Common myeloid progenitor, CD34-positive (primary cell): ENCODE data around the gene PRKAG2.

Source experiments
- CTCF ChIA-PET: fragments of 350-600 bp; sonication (Branson Sonifier 250); formaldehyde crosslinking; loops from one replicate; lab custom pipeline; 2021; ENCODE audit warnings: antibody characterized with exemption; lab: Charles Lee
- POLR2A ChIA-PET: fragments of 350-600 bp; sonication (Branson Sonifier 250); formaldehyde crosslinking; loops from one replicate; lab custom pipeline; 2021; ENCODE audit warnings: antibody characterized with exemption; lab: Charles Lee
- DNase-seq, 3 donors: peaks; one replicate each; pipeline versions ENCODE4 v3.0.0 to v3.0.0-alpha.2; 2013
- H3K27ac ChIP-seq, 2 experiments: 1 replicate in 1 of 2; 2 replicates in 1 of 2; pipeline ENCODE4 v1.7.0; 2013; ENCODE audit warnings: inconsistent platforms in 2 of 2, low read length in 2 of 2, mild to moderate bottlenecking in 2 of 2, low read depth in 1 of 2, moderate library complexity in 1 of 2; ENCODE audit not compliant: severe bottlenecking in 2 of 2, insufficient read depth in 1 of 2, poor library complexity in 1 of 2
- H3K27me3 ChIP-seq, 5 experiments: replicated peaks in 2 of 5; 1 replicate in 3 of 5; 2 replicates in 2 of 5; pipeline versions ENCODE4 v1.6.1 to v1.7.0; 2013; ENCODE audit warnings: low read length in 4 of 5, mild to moderate bottlenecking in 2 of 5, moderate library complexity in 2 of 5, inconsistent platforms in 1 of 5; ENCODE audit not compliant: insufficient read depth in 5 of 5, control insufficient read depth in 4 of 5
- H3K36me3 ChIP-seq, 4 experiments: 1 replicate in 2 of 4; 2 replicates in 2 of 4; pipeline versions ENCODE4 v1.6.1 to v1.7.0; 2013; ENCODE audit warnings: low read length in 3 of 4, control low read depth in 1 of 4, mild to moderate bottlenecking in 1 of 4; ENCODE audit not compliant: control insufficient read depth in 4 of 4, insufficient read depth in 4 of 4
- H3K4me1 ChIP-seq, 4 experiments: 1 replicate in 3 of 4; 2 replicates in 1 of 4; pipeline versions ENCODE4 v1.6.1 to v1.7.1; 2013; ENCODE audit warnings: low read length in 3 of 4, mild to moderate bottlenecking in 3 of 4, control low read depth in 1 of 4, inconsistent platforms in 1 of 4, moderate library complexity in 1 of 4; ENCODE audit not compliant: control insufficient read depth in 4 of 4, insufficient read depth in 4 of 4; ENCODE audit errors: control extremely low read depth in 1 of 4
- H3K4me3 ChIP-seq, 7 experiments: 1 replicate in 4 of 7; 2 replicates in 3 of 7; pipeline versions ENCODE4 v1.5.1 to v1.7.0; 2013; ENCODE audit warnings: mild to moderate bottlenecking in 7 of 7, low read length in 6 of 7, moderate library complexity in 6 of 7, inconsistent platforms in 2 of 7, low read depth in 2 of 7, control low read depth in 1 of 7; ENCODE audit not compliant: insufficient read depth in 4 of 7, control insufficient read depth in 1 of 7; ENCODE audit errors: extremely low read depth in 1 of 7
- H3K9me3 ChIP-seq, 5 experiments: 1 replicate in 4 of 5; 2 replicates in 1 of 5; pipeline versions ENCODE4 v1.6.1 to v1.7.1; 2013; ENCODE audit warnings: low read length in 4 of 5, mild to moderate bottlenecking in 2 of 5, inconsistent platforms in 1 of 5, low read depth in 1 of 5, moderate library complexity in 1 of 5; ENCODE audit not compliant: control insufficient read depth in 4 of 5, insufficient read depth in 2 of 5; ENCODE audit errors: control extremely low read depth in 1 of 5
- WGBS: methylation state at CpG from one replicate; pipeline ENCODE4 v1.1.5; 2013; ENCODE audit not compliant: insufficient coverage; 5-methylcytosine and 5-hydroxymethylcytosine counted together

The PRKAG2 gene

GRCh38 chr7:151716323-151716722, 160.6 kb downstream of the PRKAG2 start:
- H3K4me1 ChIP-seq = no peaks in the 10 kb centered on the region
- no peak for DNase-seq
- H3K9me3 ChIP-seq = peaks cover 0 to 3% (median 0%) of the 10 kb centered on the region in 5 experiments
- no peaks in the 10 kb centered on the region for H3K27me3 ChIP-seq
- H3K36me3 ChIP-seq = peaks cover 0 to 5% (median 0%) of the 10 kb centered on the region in 4 experiments
- POLR2A ChIA-PET = no interaction called here
- no peak overlapping the region for H3K4me3 ChIP-seq
- H3K27ac ChIP-seq = no peak overlapping the region
- 98% methylated on average over 5 of the region's 5 CpGs for WGBS
- CTCF ChIA-PET = interaction anchor here (2.1 kb wide), 1 partner anchor 9 kb away, joined by 9 read pairs; no protein-coding TSS in a partner anchor

- CTCF ChIA-PET = interaction anchor here (2.1 kb wide), 1 partner anchor 9 kb away, joined by 9 read pairs; no protein-coding TSS in a partner anchor
- POLR2A ChIA-PET = no interaction called here
- no peaks in the 10 kb centered on the region for H3K27me3 ChIP-seq
Measured at GRCh38 chr7:151715666-151716315, 161.1 kb downstream of the PRKAG2 start.

GRCh38 chr7:151714201-151714600, 162.7 kb downstream of the PRKAG2 start:
- ChIA-PET CTCF (no interaction called here), POLR2A (no interaction called here)
- H3K9me3 ChIP-seq = peaks cover 0 to 7% (median 0%) of the 10 kb centered on the region in 5 experiments
- H3K27ac ChIP-seq = no peak overlapping the region
- DNase-seq = no peak
- H3K4me1 ChIP-seq = no peaks in the 10 kb centered on the region
- H3K4me3 ChIP-seq = no peak overlapping the region
- WGBS = 98% methylated on average over 12 of the region's 24 CpGs
- peaks cover 0 to 5% (median 1%) of the 10 kb centered on the region in 4 experiments for H3K36me3 ChIP-seq
- H3K27me3 ChIP-seq = no peaks in the 10 kb centered on the region

More at GRCh38 chr7:151715666-151716315, 161.1 kb downstream of the PRKAG2 start:
- Histone ChIP-seq H3K9me3 (peaks cover 0 to 3% (median 0%) of the 10 kb centered on the region in 5 experiments), H3K36me3 (peaks cover 0 to 5% (median 0%) of the 10 kb centered on the region in 4 experiments), H3K4me3 (no peak overlapping the region), H3K4me1 (no peaks in the 10 kb centered on the region), H3K27ac (no peak overlapping the region)
- DNase-seq = no peak
- 91% methylated on average over 7 of the region's 14 CpGs for WGBS

DNA sequence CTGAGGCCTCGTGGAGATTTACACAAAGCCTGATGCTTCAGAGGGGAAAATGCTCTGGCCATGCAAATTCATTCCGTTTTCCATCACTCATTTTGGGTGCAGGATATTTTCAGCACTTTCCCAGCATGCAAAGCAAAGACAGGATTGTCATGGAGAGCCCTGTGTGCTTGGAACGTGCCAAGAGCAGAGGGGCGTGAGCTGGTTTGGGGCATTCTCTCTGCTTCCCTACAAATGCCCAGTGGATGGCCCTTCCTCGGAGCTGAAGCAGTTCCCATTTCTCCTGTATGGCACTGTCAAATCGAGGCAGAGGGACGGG, 164.1 kb downstream of the PRKAG2 start:
- no peak for DNase-seq
- WGBS = 100% methylated on average over 5 of the region's 7 CpGs
- H3K27ac ChIP-seq = no peak overlapping the region
- peaks cover 0 to 2% (median 0%) of the 10 kb centered on the region in 4 experiments for H3K36me3 ChIP-seq
- POLR2A ChIA-PET = no interaction called here
- H3K27me3 ChIP-seq = no peaks in the 10 kb centered on the region
- no peaks in the 10 kb centered on the region for H3K4me1 ChIP-seq
- CTCF ChIA-PET = interaction anchor here (0.6 to 1.1 kb wide), 3 partner anchors 15 to 47 kb away, joined by 3 read pairs; no protein-coding TSS in a partner anchor
- H3K4me3 ChIP-seq = no peak overlapping the region
- peaks cover 0 to 4% (median 0%) of the 10 kb centered on the region in 5 experiments for H3K9me3 ChIP-seq

DNA sequence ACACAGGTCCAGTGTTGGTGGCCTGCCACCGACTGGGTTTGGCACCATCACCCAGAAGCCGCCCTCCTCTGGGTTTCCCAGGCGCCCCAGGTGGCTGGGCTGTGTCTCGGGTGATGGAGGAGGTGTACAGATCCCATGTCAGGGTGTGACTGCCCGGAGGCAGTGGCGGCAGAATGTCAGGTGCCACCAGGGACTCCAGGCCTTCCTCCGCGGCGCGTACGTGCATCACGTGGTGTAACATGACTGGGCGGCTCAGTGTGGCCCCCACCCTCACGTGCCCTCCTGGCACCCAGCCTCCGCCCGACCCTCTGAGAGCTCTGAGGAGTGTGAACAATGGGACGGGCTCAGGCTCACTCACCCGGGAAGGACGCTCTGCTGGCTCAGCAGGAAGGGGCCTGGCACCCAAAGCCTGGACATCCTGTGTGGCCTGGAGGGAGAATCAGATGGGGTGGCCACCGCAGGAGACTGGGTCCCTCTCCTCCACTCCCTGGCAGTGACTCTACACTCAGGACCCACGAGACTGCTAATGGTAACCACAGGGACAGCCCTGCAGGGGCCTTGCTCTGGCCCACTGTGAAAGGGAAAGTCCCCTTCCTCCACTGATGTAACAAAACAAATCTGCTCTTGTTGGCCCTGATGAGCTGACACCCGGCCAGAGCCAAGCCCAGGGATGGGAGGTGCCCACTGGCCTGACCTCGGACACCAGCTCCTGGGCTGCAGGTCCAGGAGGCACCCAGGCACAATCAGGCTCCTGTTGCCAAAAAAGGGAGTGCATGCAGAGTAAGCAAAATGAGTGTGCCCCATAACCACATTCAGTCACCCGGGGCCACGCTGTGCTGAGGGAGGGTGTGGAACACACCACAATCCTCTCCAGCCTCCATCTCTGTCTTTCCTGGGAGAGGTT, 164.8 kb downstream of the PRKAG2 start:
- peaks cover 0 to 4% (median 0%) of the 10 kb centered on the region in 5 experiments for H3K9me3 ChIP-seq
- CTCF ChIA-PET = interaction anchor here (0.9 kb wide), 1 partner anchor 48 kb away, joined by 3 read pairs; no protein-coding TSS in a partner anchor
- H3K4me3 ChIP-seq = no peak overlapping the region
- POLR2A ChIA-PET = no interaction called here
- no peaks in the 10 kb centered on the region for H3K27me3 ChIP-seq
- peaks cover 0 to 2% (median 0%) of the 10 kb centered on the region in 4 experiments for H3K36me3 ChIP-seq
- H3K27ac ChIP-seq = no peak overlapping the region
- no peaks in the 10 kb centered on the region for H3K4me1 ChIP-seq
- no peak for DNase-seq
- 90% methylated on average over 17 of the region's 25 CpGs for WGBS

DNA sequence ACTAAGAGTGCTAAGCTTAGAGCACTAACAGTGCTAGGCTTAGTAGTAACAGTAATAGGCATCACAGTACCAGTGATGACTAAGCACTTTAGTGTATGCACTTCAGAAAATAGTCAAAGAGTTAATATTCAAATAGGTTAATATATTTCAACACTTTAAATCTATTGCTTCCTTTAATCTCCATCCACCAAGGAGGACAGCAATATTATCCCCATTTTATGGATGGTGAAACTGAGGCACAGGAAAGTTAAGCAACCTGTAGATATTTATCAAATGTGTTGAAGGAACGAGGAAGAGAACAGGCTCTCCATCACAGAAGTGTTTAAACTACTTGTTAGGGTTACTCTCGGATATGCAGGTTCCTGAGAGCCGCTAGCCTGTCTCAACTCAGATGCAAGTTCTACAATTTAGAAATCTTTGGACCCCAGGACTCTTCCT, 165.5 kb downstream of the PRKAG2 start:
- Histone ChIP-seq H3K27ac (no peak overlapping the region), H3K9me3 (peaks cover 0 to 4% (median 0%) of the 10 kb centered on the region in 5 experiments), H3K27me3 (no peaks in the 10 kb centered on the region), H3K4me3 (no peak overlapping the region), H3K4me1 (no peaks in the 10 kb centered on the region), H3K36me3 (peaks cover 0 to 2% (median 0%) of the 10 kb centered on the region in 4 experiments)
- WGBS = 94% methylated on average over 3 of the region's 3 CpGs
- POLR2A ChIA-PET = no interaction called here
- CTCF ChIA-PET = no interaction called here
- DNase-seq = no peak
